H1 (cell line): ENCODE results near the gene MYBPHL. TPM values are rescaled to one million over a fixed set of nuclear protein-coding genes. Genes with fewer than 3 reads are reported as not detected.

Experiments used
- CEBPB ChIP-seq: IDR thresholded peaks from 2 replicates; pipeline ENCODE4 v1.6.1; 2012; ENCODE audit warnings: low read depth, low read length
- CHD7 ChIP-seq: fragments of 300-600 bp; sonication (generic); IDR thresholded peaks from 2 replicates; pipeline ENCODE4 v1.7.1; 2012; ENCODE audit warnings: low read length, moderate library complexity, mild to moderate bottlenecking, inconsistent platforms; ENCODE audit not compliant: insufficient replicate concordance
- EZH2 ChIP-seq: fragments of 200-600 bp; sonication (generic); IDR thresholded peaks from 2 replicates; pipeline ENCODE4 v1.7.1; 2012; ENCODE audit warnings: low read depth, mild to moderate bottlenecking, moderate library complexity, low read length, inconsistent platforms; ENCODE audit not compliant: severe bottlenecking
- RAD21 ChIP-seq, 2 experiments: IDR thresholded peaks in 1 of 2; conservative IDR thresholded peaks in 1 of 2; 2 replicates each; pipeline ENCODE4 v1.6.1; 2011; ENCODE audit warnings: low read depth in 2 of 2, low read length in 2 of 2, improper control_type of control experiment in 1 of 2, inconsistent platforms in 1 of 2, mild to moderate bottlenecking in 1 of 2, moderate library complexity in 1 of 2
- RXRA ChIP-seq: IDR thresholded peaks from 2 replicates; pipeline ENCODE4 v1.6.1; 2011; ENCODE audit warnings: low read depth, mild to moderate bottlenecking, low read length, moderate library complexity; ENCODE audit not compliant: insufficient read depth
- polyA plus RNA-seq, 7 experiments: library from polyadenylated mRNA; depleted of rRNA in 3 of 7; stranded (reverse) in 5 of 7; unstranded in 2 of 7; fragments of >200 nt in 5 of 7; fragments of 200-250 nt in 2 of 7; gene quantifications; 1 replicate in 5 of 7; 2 replicates in 1 of 7; 4 replicates in 1 of 7; pipeline versions ENCODE4 v1.2.1 to v1.2.3, GENCODE V29; 2011 to 2013; ENCODE audit warnings: missing spikeins in 2 of 7, mixed read lengths in 2 of 7
- total RNA-seq: library from RNA; stranded (reverse); fragmentation: NEBNext Ultra II Directional; extraction: Animal tissue kit (Norgen Biotek cat#: 25700); gene quantifications from 2 replicates; pipeline ENCODE4 v1.2.1, GENCODE V29; 2021

Gene MYBPHL
- total and polyA plus RNA-seq, 2 of the 8 experiments (the other 6 are each of a cell fraction or from before 2014, with no cell fraction given) = 0.24 to 0.30 TPM

- TF ChIP-seq CHD7 (no peak), CEBPB (no peak), RXRA (no peak), RAD21 (IDR thresholded peaks at IDR 0.05 in 1 of 2, conservative IDR thresholded peaks at IDR 0.05 in 1 of 2; ENCODE audit: low read depth in 2 of 2, low read length in 2 of 2) (no peak), EZH2 (no peak)
Measured at GRCh38 chr1:109293026-109293425, 13.8 kb downstream of the MYBPHL start (continued).
